Liver (tissue), 3 donors: ENCODE data around the gene ATP2C2.

Source experiments
- CTCF ChIP-seq: fragments of 150-350 bp; IDR thresholded peaks from 2 replicates; pipeline ENCODE4 v1.5.1; 2017; ENCODE audit warnings: improper control_type of control experiment, low read depth, low read length; ENCODE audit not compliant: missing input control
- REST ChIP-seq: IDR thresholded peaks from 2 replicates; pipeline ENCODE4 v1.6.1; 2016; ENCODE audit warnings: antibody characterized with exemption, mild to moderate bottlenecking
- TAF1 ChIP-seq: conservative IDR thresholded peaks from 2 replicates; pipeline ENCODE4 v1.6.1; 2016; ENCODE audit warnings: antibody characterized with exemption, mild to moderate bottlenecking
- TF ChIP-seq, protein P1 (sequence below): IDR thresholded peaks from 2 replicates; pipeline ENCODE4 v1.6.1; 2016; ENCODE audit warnings: antibody characterized with exemption
- TF ChIP-seq, protein P2 (sequence below): IDR thresholded peaks from 2 replicates; pipeline ENCODE4 v1.6.1; 2016; ENCODE audit warnings: antibody characterized with exemption
- donor health status: healthy.
- donor health status: healthy.

DNA sequence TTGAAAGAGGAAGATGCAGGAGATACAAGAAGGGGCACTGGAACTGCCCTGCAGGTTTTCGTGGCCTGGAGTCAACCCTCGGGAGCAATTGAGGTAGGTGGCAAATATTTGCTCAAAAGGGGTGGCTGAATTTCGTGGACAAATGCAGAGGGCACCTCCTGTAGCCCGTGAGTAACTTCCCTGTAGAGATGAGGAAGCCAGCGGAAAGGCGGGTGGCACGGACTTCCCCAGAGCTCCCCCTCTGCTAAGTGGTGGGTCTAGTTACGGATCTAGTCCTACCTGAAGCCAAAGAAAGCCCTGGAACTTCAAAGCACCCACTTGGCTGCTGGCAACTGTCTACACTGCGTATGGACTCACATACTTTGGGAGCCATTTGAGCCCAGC lies 1.0 kb upstream of the ATP2C2 start:
- TF ChIP-seq, protein P1, sequence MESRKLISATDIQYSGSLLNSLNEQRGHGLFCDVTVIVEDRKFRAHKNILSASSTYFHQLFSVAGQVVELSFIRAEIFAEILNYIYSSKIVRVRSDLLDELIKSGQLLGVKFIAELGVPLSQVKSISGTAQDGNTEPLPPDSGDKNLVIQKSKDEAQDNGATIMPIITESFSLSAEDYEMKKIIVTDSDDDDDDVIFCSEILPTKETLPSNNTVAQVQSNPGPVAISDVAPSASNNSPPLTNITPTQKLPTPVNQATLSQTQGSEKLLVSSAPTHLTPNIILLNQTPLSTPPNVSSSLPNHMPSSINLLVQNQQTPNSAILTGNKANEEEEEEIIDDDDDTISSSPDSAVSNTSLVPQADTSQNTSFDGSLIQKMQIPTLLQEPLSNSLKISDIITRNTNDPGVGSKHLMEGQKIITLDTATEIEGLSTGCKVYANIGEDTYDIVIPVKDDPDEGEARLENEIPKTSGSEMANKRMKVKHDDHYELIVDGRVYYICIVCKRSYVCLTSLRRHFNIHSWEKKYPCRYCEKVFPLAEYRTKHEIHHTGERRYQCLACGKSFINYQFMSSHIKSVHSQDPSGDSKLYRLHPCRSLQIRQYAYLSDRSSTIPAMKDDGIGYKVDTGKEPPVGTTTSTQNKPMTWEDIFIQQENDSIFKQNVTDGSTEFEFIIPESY = no peak
- TF ChIP-seq CTCF = no peak
- TF ChIP-seq TAF1 = no peak
- TF ChIP-seq, protein P2, sequence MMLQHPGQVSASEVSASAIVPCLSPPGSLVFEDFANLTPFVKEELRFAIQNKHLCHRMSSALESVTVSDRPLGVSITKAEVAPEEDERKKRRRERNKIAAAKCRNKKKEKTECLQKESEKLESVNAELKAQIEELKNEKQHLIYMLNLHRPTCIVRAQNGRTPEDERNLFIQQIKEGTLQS = no peak
- no peak for TF ChIP-seq REST
